CD14-positive monocyte (primary cell): ENCODE results near the gene LIPK. TPM values are rescaled to one million over a fixed set of nuclear protein-coding genes. Genes with fewer than 3 reads are reported as not detected.

Experiments
- DNase-seq, 3 donors: peaks; one replicate each; pipeline ENCODE4 v3.0.0-alpha.2; 2011 to 2022
- H2AFZ ChIP-seq: 2 replicates; pipeline ENCODE4 v1.6.0; 2012; ENCODE audit warnings: mild to moderate bottlenecking, low read depth, low read length, inconsistent platforms; ENCODE audit not compliant: insufficient read depth, poor library complexity, severe bottlenecking
- H3K27ac ChIP-seq, 2 donors: 1 replicate in 1 of 2; 2 replicates in 1 of 2; pipeline ENCODE4 v1.5.1; 2012 to 2013; ENCODE audit warnings: low read length in 2 of 2, control low read depth in 1 of 2, inconsistent platforms in 1 of 2, low read depth in 1 of 2, mild to moderate bottlenecking in 1 of 2
- H3K27me3 ChIP-seq, 2 donors: one replicate each; pipeline versions ENCODE4 v1.6.0 to v1.6.1; 2011 to 2013; ENCODE audit warnings: low read length in 2 of 2; ENCODE audit not compliant: control insufficient read depth in 2 of 2, insufficient read depth in 2 of 2
- H3K36me3 ChIP-seq, 2 donors: replicated peaks in 1 of 2; 1 replicate in 1 of 2; 2 replicates in 1 of 2; pipeline versions ENCODE4 v1.5.1 to v1.6.1; 2012 to 2013; ENCODE audit warnings: low read length in 2 of 2, control low read depth in 1 of 2, inconsistent platforms in 1 of 2, mild to moderate bottlenecking in 1 of 2; ENCODE audit not compliant: insufficient read depth in 2 of 2, control insufficient read depth in 1 of 2
- H3K4me1 ChIP-seq, 2 donors: 1 replicate in 1 of 2; 2 replicates in 1 of 2; pipeline versions ENCODE4 v1.5.1 to v1.6.1; 2012 to 2013; ENCODE audit warnings: low read length in 2 of 2, control low read depth in 1 of 2, inconsistent platforms in 1 of 2, mild to moderate bottlenecking in 1 of 2, moderate library complexity in 1 of 2; ENCODE audit not compliant: insufficient read depth in 2 of 2, control insufficient read depth in 1 of 2
- H3K4me2 ChIP-seq: replicated peaks from 2 replicates; pipeline ENCODE3; 2012; ENCODE audit warnings: low read length, moderate library complexity, mild to moderate bottlenecking; ENCODE audit not compliant: poor library complexity, severe bottlenecking; ENCODE audit errors: extremely low read depth
- H3K4me3 ChIP-seq, 3 experiments: fragments of 200-600 bp in 1 of 3; sonication (generic) in 1 of 3; replicated peaks in 1 of 3; 1 replicate in 2 of 3; 2 replicates in 1 of 3; pipeline ENCODE4 v1.5.1; 2011 to 2013; ENCODE audit warnings: low read length in 3 of 3, mild to moderate bottlenecking in 3 of 3, control low read depth in 2 of 3, low read depth in 2 of 3, inconsistent platforms in 1 of 3, moderate library complexity in 1 of 3
- H3K79me2 ChIP-seq: 2 replicates; pipeline ENCODE4 v1.6.0; 2012; ENCODE audit warnings: mild to moderate bottlenecking, control low read depth, inconsistent platforms, low read length, moderate library complexity; ENCODE audit not compliant: insufficient read depth
- H3K9ac ChIP-seq: 2 replicates; pipeline ENCODE4 v1.6.0; 2017; ENCODE audit warnings: low read length, mild to moderate bottlenecking; ENCODE audit not compliant: insufficient read depth, poor library complexity, severe bottlenecking
- H3K9me3 ChIP-seq, 2 donors: replicated peaks in 1 of 2; 1 replicate in 1 of 2; 2 replicates in 1 of 2; pipeline versions ENCODE4 v1.5.1 to v1.6.1; 2012 to 2013; ENCODE audit warnings: low read length in 2 of 2, control low read depth in 1 of 2; ENCODE audit not compliant: control insufficient read depth in 1 of 2, insufficient read depth in 1 of 2
- H4K20me1 ChIP-seq: 2 replicates; pipeline ENCODE4 v1.6.0; 2012; ENCODE audit warnings: mild to moderate bottlenecking, low read length, control low read depth, moderate library complexity; ENCODE audit not compliant: insufficient read depth
- H3K27ac Mint-ChIP-seq, 7 donors: one replicate each; pipeline ENCODE4 v1.8.0; 2020; ENCODE audit warnings: mild to moderate bottlenecking in 7 of 7, mixed read lengths in 7 of 7, moderate library complexity in 6 of 7, inconsistent platforms in 2 of 7
- H3K27me3 Mint-ChIP-seq, 3 donors: one replicate each; pipeline ENCODE4 v1.8.0; 2021 to 2022; ENCODE audit warnings: low read depth in 3 of 3, mild to moderate bottlenecking in 3 of 3, mixed read lengths in 3 of 3, moderate library complexity in 3 of 3, inconsistent platforms in 1 of 3
- H3K36me3 Mint-ChIP-seq, 2 donors: one replicate each; pipeline ENCODE4 v1.8.0; 2020; ENCODE audit warnings: mixed read lengths in 2 of 2, inconsistent platforms in 1 of 2, mild to moderate bottlenecking in 1 of 2
- H3K4me1 Mint-ChIP-seq: one replicate; pipeline ENCODE4 v1.8.0; 2020; ENCODE audit warnings: mild to moderate bottlenecking, mixed read lengths
- H3K4me3 Mint-ChIP-seq, 2 donors: one replicate each; pipeline ENCODE4 v1.8.0; 2020; ENCODE audit warnings: mild to moderate bottlenecking in 2 of 2, mixed read lengths in 2 of 2, moderate library complexity in 1 of 2
- H3K9me3 Mint-ChIP-seq, 7 donors: one replicate each; pipeline ENCODE4 v1.8.0; 2020 to 2022; ENCODE audit warnings: mixed read lengths in 7 of 7, mild to moderate bottlenecking in 6 of 7, moderate library complexity in 6 of 7, inconsistent platforms in 2 of 7
- WGBS: methylation state at CpG from one replicate; pipeline ENCODE4 v1.1.5; 2013; ENCODE audit warnings: missing lambda C conversion rate; ENCODE audit not compliant: insufficient coverage; 5-methylcytosine and 5-hydroxymethylcytosine counted together
- intact Hi-C, 2 donors: fragments of 100-400 bp; cut with micrococcal nuclease; formaldehyde crosslinking; loops; one replicate each; pipeline versions ENCODE4 v1.15.0 to v1.15.1; 2023
- polyA plus RNA-seq, 3 donors: library from polyadenylated mRNA; depleted of rRNA in 1 of 3; unstranded in 2 of 3; stranded (reverse) in 1 of 3; fragments of 300-500 nt in 2 of 3; fragments of >200 nt in 1 of 3; fragmentation: Illumina TruSeq in 2 of 3; gene quantifications; 1 replicate in 2 of 3; 2 replicates in 1 of 3; pipeline ENCODE4 v1.2.3, GENCODE V29; 2012 to 2021
- TF ChIP-seq, protein P1 (sequence below): fragments of 200-600 bp; IDR thresholded peaks from one replicate; pipeline ENCODE4 v1.8.0; 2022; ENCODE audit warnings: antibody characterized with exemption, mild to moderate bottlenecking

Gene LIPK
- polyA plus RNA-seq, 3 donors: not detected

DNA sequence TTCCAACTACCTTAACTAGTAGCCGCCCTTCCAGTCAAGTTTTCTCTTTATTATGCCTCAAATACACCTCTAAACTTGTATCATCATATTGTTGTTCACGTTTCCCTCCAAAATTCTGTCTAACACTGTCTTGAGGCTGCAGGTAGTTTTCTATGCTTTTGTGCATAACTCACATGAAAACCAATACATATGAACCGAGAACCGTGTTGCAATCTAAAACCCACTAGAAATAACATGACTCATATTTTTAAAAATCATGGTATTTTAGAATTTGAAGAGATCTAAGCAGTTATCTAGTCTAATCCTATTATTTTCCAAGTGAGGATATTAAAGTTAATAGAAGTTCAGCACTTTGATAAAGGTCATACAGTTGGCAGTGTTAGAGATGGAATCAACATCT lies 23.6 kb upstream of the LIPK start:
- H3K27ac ChIP-seq: no peak overlapping the region
- no peak overlapping the region for H3K9ac ChIP-seq
- H3K9me3 ChIP-seq: no peaks in the 10 kb centered on the region
- no peaks in the 10 kb centered on the region for H3K79me2 ChIP-seq
- Mint-ChIP-seq H3K36me3 (no peaks in the 10 kb centered on the region), H3K4me1 (no peaks in the 10 kb centered on the region), H3K27me3 (no peaks in the 10 kb centered on the region), H3K4me3 (no peak overlapping the region), H3K9me3 (no peaks in the 10 kb centered on the region), H3K27ac (no peak overlapping the region)
- no peaks in the 10 kb centered on the region for H3K4me1 ChIP-seq
- no peak overlapping the region for H3K4me2 ChIP-seq
- no peaks in the 10 kb centered on the region for H3K36me3 ChIP-seq
- TF ChIP-seq, protein P1, sequence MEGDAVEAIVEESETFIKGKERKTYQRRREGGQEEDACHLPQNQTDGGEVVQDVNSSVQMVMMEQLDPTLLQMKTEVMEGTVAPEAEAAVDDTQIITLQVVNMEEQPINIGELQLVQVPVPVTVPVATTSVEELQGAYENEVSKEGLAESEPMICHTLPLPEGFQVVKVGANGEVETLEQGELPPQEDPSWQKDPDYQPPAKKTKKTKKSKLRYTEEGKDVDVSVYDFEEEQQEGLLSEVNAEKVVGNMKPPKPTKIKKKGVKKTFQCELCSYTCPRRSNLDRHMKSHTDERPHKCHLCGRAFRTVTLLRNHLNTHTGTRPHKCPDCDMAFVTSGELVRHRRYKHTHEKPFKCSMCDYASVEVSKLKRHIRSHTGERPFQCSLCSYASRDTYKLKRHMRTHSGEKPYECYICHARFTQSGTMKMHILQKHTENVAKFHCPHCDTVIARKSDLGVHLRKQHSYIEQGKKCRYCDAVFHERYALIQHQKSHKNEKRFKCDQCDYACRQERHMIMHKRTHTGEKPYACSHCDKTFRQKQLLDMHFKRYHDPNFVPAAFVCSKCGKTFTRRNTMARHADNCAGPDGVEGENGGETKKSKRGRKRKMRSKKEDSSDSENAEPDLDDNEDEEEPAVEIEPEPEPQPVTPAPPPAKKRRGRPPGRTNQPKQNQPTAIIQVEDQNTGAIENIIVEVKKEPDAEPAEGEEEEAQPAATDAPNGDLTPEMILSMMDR: no peak
- no peaks in the 10 kb centered on the region for H3K27me3 ChIP-seq
- DNase-seq: no peak
- WGBS: 75% methylated on average over 1 of the region's 4 CpGs
- no peak overlapping the region for H3K4me3 ChIP-seq
- intact Hi-C loops: no loop called here
- no peak overlapping the region for H2AFZ ChIP-seq
- no peaks in the 10 kb centered on the region for H4K20me1 ChIP-seq

DNA sequence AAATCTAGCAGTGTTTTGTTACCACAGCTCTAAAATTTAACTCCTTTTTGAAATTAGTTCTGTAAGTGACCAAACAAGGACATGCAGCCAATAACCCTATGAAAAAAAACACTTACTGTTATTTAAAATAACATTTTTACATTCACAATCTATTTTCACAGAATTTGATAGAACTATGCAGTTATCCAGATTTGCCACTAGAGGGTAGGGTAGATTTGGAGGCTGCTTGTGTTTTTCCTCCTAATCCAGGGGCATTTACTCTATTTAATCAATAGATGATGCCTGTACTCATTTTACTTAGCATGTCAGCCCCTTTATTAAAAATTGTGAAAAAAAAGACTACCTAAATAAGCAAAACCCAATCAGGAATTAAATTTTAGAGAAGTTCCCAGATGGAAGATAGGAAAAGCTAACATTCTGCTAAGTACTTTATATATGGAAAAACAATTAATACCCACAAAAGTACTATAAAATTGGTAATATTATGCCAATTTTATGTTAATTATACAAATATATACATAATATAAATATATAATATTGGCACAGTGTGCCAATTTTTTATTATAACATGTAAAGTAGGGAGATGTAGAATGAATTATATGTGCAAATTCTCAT lies 18.1 kb upstream of the LIPK start:
- Mint-ChIP-seq H3K27ac (no peak overlapping the region), H3K4me3 (no peak overlapping the region), H3K9me3 (no peaks in the 10 kb centered on the region), H3K36me3 (no peaks in the 10 kb centered on the region), H3K4me1 (no peaks in the 10 kb centered on the region), H3K27me3 (peaks cover 2 to 9% (median 3%) of the 10 kb centered on the region in 3 donors)
- no peaks in the 10 kb centered on the region for H3K4me1 ChIP-seq
- DNase-seq: peak; percentile 3 to 40 (median 24)
- H3K9me3 ChIP-seq: no peaks in the 10 kb centered on the region
- H2AFZ ChIP-seq: no peak overlapping the region
- H3K9ac ChIP-seq: no peak overlapping the region
- intact Hi-C loops: no loop called here
- H3K36me3 ChIP-seq: no peaks in the 10 kb centered on the region
- H3K27ac ChIP-seq: no peak overlapping the region
- no peaks in the 10 kb centered on the region for H4K20me1 ChIP-seq
- TF ChIP-seq, protein P1: peak; percentile 94
- no peaks in the 10 kb centered on the region for H3K27me3 ChIP-seq
- H3K4me3 ChIP-seq: no peak overlapping the region
- no peaks in the 10 kb centered on the region for H3K79me2 ChIP-seq
- H3K4me2 ChIP-seq: no peak overlapping the region
